Measurements from ENCODE around the gene POU2AF3.

- TF ChIP-seq POLR2AphosphoS5 (IDR thresholded peaks at IDR 0.05), result no peak
- no peak for TF ChIP-seq POLR2A (IDR thresholded peaks at IDR 0.05)
- no peak for TF ChIP-seq CTCF (IDR thresholded peaks at IDR 0.05)
Observed at GRCh38 chr11:111320728-111321568, 22.6 kb downstream of the POU2AF3 start.
